ENCODE results near the gene CACNA2D4.

The CACNA2D4 gene

DNA sequence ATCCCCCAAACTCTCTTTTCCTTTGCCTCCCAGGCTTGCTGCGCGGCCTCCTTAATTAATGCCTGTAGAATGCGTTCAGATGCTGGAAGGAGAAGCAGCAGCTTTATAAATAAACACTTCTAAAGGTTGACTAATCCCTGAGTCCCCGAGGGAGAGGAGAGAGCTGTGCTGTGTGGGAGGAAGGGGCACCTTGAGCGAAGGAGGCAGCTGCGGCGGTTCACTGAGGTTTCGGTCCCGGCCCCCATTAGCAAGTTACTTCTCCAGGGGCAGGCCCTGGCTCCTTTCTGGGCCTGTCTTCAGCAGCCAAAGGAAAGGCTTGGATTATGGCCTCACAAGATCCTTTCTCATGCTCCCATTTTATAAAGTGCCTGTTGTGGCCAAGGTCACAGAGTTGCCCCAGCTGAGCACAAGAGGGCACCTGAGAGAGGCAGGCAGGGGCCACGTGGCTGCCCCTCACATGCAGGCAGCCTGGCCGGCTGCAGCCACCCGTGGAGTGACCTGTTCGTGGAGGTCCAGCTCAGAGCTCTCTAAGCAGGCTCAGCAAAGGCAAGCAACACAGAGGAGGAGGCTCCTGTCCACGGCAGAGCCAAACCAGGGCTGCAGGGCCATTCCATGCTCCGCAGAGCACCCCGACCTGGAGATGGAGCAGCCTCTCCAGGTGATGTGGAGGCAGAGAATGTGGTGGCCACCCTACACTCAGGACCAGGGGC is 15.0 kb upstream of the CACNA2D4 start:
- FAIRE-seq: no peak

- no peak for FAIRE-seq
Observed at GRCh38 chr12:1932264-1932777, 13.9 kb upstream of the CACNA2D4 start.

DNA sequence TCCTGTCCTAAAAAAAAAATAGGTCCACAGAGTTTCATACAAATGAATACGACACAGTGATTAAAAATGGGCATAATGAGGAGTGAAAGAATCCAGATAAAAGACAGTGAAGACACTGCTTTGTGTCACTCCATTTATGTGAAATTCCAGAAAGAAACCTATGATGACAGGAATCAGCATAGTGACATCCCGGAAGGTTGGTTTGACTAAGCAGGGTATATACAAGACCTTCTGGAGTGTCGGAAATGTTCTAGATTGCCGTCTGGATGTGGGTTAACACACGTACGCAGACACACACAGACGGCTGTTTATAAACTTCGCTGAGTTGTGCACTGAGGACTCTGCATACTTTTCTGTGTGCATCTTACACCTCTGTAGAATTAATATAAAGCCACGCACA is 13.2 kb upstream of the CACNA2D4 start:
- FAIRE-seq: no peak

GRCh38 chr12:1930803-1931597 is 12.5 kb upstream of the CACNA2D4 start:
- no peak for FAIRE-seq

DNA sequence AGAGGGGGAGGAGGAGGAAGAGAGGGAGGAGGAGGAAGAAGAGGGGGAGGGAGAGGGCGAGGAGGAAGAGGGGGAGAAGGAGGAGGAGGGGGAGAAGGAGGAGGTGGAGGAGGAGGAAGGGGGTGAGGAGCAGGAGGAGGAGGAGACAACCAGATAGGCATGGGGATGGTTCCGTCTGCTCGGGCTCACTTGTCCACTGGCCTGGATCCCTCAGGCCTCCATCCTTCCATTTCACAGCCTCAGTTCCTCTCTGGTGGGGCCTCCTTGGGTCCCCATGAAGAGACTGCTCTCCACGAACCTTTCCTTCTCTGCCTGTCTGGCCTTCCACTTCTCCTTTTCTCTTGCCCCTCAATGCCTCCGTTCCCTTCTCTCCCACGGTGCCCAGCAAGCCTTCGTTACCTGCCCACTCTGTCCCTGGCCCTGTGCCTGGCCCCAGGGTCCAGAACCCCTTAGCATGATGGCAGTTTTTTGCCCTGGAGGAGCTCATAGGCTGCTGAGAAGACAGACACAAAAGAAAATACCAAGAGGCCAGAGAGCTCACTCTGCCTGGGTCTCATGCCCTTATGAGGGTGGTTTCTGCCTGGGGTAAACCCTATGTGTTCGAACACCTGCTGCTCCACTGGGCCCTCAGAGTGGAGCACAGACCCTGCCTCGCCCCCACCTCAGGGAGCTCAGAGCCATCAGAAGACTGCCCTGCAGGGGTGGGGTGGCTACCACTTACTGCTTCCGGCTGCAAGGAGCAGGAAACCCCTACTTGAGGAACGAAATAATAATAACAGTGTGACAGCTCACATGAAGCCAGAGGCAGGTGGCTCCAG is 11.7 kb upstream of the CACNA2D4 start:
- FAIRE-seq: no peak

DNA sequence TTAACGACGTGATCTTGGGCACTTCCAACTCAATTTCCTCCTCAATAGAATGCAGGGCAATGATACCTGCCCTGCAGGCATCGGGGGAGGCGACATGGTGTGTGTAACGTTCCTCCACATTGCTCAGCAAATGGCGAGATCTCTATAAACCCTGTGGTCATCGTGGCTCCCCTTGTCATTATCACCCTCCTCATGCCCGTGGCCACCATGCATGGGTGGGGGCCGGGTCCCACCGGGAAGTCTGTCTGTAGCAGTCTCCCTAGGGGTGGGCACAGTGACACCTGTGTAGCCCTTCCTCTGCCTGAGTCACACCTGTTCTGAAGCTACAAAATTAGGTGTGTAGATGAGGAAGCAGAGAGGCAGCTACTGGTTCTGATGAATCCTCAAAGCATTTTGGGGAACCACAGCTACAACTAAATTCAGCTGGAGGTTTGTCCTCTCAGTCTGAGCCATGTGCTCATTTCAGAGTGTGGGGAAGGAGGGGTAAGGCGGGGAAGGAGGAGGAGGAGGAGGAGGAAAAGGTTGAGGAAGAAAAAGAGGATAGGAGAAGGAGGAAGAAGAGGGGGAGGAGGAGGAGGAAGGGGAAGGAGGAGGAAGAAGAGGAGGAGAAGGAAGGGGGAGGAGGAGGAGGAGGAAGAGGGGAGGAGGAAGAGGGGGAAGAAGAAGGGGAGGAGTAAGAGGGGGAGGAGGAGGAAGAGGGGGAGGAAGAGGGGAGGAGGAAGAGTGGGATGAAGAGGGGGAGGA is 11.0 kb upstream of the CACNA2D4 start:
- no peak for FAIRE-seq

DNA sequence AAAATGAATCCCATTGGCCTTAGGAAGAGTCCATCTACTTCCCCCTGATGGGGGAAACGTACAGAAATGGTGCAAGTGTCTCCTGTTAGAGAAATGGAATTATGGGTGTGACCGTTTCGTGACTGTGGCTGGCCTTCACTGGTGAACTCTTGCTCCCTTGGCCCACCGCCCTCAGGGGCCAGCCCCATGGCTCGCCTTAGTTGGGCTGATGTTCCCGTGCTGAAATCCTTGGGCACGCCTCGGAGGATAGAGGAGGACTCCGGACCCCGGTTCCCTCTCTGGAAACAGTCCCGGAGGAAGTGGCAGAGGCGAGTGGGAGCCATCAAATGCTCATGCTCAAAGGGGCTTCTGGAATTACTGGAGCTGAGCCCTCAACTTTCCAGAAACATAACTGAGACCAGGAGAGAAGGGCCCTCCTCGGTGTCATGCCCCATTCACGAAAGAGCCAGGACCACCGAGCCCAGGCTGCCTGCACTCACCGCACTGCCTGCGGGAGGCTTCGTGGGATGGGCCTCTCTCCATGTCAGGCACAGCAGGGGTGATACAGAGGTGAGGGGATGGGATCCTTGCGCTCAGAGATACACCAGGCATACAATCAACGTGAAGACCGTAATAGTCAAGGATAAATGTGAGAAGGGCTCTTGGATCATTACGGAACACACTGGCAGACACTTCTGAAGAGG is 10.1 kb upstream of the CACNA2D4 start:
- no peak for FAIRE-seq

- no peak for FAIRE-seq
Observed at GRCh38 chr12:1927751-1928351, 9.4 kb upstream of the CACNA2D4 start.

GRCh38 chr12:1927051-1927680 is 8.7 kb upstream of the CACNA2D4 start:
- no peak for FAIRE-seq

- FAIRE-seq: no peak
Observed at GRCh38 chr12:1926251-1926657, 7.8 kb upstream of the CACNA2D4 start.

- no peak for FAIRE-seq
Observed at GRCh38 chr12:1925684-1926006, 7.2 kb upstream of the CACNA2D4 start.

GRCh38 chr12:1924996-1925683 is 6.7 kb upstream of the CACNA2D4 start:
- FAIRE-seq: no peak

DNA sequence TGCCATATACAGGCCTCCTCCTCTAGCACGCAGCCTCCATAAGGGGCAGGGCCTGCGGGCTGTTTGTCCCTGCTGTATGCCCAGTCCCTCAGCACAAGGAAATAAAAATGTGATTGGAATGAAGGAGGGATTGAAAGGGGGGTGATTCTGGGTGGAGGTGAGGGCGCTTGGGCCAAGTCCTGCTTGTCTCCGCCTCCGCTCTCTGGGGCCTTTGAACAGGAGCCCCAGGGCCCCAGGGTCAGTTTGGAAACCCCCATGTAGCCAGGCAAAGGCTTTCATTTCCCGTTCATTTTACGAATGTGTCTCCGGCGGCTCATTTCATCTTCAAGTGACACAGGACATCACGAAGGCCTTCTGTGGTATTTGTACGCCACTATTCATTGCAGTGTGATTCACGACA is 4.5 kb upstream of the CACNA2D4 start:
- FAIRE-seq: no peak

DNA sequence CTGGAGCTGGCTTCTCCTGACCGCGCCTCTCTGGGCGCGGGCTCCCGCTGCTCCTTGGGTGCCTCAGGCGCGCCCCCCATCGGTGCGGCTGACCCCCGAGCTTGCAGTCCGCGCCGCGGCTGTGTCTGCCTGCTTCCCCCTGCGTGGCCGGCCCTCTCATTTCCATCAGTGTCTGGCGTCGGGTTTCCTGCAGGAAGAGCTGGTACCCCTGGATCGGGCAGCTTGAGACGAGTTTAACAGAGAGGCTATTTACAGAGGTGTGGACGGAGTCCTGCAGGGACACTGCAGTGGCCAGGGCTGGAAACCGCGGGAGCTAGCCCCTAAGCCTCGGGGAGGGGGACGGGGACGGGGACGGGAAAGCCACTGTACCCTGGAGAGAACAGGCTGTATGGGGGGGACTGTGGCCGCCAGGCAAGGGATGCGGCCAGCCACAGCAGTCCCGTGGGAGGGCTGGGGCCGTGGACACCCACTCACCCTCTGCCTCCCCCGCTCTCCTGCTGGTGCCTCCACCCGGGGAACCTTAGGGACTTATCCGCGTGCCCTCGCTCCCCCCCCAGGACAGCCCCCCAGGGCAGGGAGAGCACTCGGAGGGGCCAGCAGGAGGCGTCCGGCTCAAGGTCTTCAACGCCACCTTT is 3.7 kb upstream of the CACNA2D4 start:
- FAIRE-seq: no peak

GRCh38 chr12:1920971-1921370 is 2.5 kb upstream of the CACNA2D4 start:
- FAIRE-seq: no peak

- no peak for FAIRE-seq
Observed at GRCh38 chr12:1920436-1920835, 2.0 kb upstream of the CACNA2D4 start.

DNA sequence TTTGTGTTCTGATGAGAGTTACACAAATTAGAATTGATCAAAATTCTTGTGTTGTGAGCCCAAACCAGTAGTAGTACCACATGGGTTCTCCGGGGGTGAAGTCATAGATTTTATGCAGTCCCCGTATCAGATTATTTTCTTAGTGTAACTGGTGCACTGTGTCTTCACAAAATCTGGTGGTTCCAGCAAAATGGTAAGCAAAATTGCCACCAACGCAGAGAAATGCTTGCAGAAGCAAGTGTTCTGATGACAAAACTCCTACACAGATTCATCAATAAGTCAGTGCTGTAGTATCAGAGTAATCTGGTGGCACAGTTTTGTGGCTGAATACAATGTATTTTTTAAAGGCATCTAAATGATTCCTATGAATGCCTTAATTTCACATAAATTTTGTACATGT is 1.3 kb upstream of the CACNA2D4 start:
- no peak for FAIRE-seq

DNA sequence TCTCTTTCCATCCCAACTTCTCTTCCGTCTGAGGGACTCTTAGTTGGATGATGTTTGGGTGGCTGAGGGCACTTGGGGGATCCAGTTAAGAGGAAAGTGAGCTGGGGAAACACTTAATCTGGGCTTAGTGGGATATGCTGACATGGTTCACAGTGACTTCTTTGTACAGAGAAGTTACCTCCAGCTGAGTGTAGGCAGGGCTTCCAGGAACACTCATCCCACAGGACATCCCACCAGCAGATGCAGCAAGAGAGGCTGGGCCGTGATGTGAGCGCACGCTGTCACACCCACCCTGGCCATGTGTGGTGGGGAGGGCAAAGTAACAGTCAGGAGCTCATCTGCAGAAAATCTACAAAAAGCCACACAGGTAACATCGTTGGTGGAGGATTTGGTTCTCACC is 832 bp upstream of the CACNA2D4 start:
- FAIRE-seq: no peak

- no peak for FAIRE-seq
Observed at GRCh38 chr12:1918884-1919236, 408 bp upstream of the CACNA2D4 start.

All from endometrium (tissue), 2 donors.